Activated CD8-positive, alpha-beta T cell treated with anti-CD3 and anti-CD28 coated beads for 36 hours (primary cell): Measurements from ENCODE around the gene GTF3C5. TPM values are rescaled to one million over a fixed set of nuclear protein-coding genes. Genes with fewer than 3 reads are reported as not detected.

Source experiments
- ATAC-seq: fragments of 200-7000 bp; cut with Tn5 transposase; one replicate; pipeline ENCODE4 v1.10.0; 2021; ENCODE audit warnings: mild to moderate bottlenecking, moderate library complexity
- CTCF ChIA-PET: fragments of 350-600 bp; sonication (Branson Sonifier 250); formaldehyde crosslinking; loops from one replicate; lab custom pipeline; 2021; ENCODE audit warnings: antibody characterized with exemption; lab: Charles Lee
- POLR2A ChIA-PET: fragments of 350-600 bp; sonication (Branson Sonifier 250); formaldehyde crosslinking; loops from one replicate; lab custom pipeline; 2021; ENCODE audit warnings: antibody characterized with exemption; lab: Charles Lee
- DNase-seq: peaks from one replicate; pipeline ENCODE4 v3.0.0-alpha.2; 2020
- H3K27ac Mint-ChIP-seq: one replicate; pipeline ENCODE4 v1.8.0; 2021; ENCODE audit warnings: mild to moderate bottlenecking, mixed read lengths
- H3K27me3 Mint-ChIP-seq: one replicate; pipeline ENCODE4 v1.8.0; 2021; ENCODE audit warnings: mixed read lengths
- H3K36me3 Mint-ChIP-seq: one replicate; pipeline ENCODE4 v1.8.0; 2021; ENCODE audit warnings: low read depth, mixed read lengths
- H3K4me1 Mint-ChIP-seq: one replicate; pipeline ENCODE4 v1.8.0; 2021; ENCODE audit warnings: low read depth, mixed read lengths
- H3K4me3 Mint-ChIP-seq: one replicate; pipeline ENCODE4 v1.8.0; 2021; ENCODE audit warnings: mild to moderate bottlenecking, moderate library complexity, mixed read lengths
- H3K9me3 Mint-ChIP-seq: one replicate; pipeline ENCODE4 v1.8.0; 2021; ENCODE audit warnings: mixed read lengths
- intact Hi-C: fragments of 100-400 bp; cut with micrococcal nuclease; formaldehyde crosslinking; loops from one replicate; pipeline ENCODE4 v1.10.0; 2022
- total RNA-seq, 2 experiments: library from RNA; stranded (reverse); gene quantifications; one replicate each; pipeline ENCODE4 v1.2.3, GENCODE V29; 2021
- TF ChIP-seq, protein P1 (sequence below): fragments of 200-600 bp; IDR thresholded peaks from one replicate; pipeline ENCODE4 v1.8.0; 2022; ENCODE audit warnings: antibody characterized with exemption, mild to moderate bottlenecking

Gene GTF3C5
- total RNA-seq, 2 experiments from 2014 or later: 87.6 to 95.3 TPM

DNA sequence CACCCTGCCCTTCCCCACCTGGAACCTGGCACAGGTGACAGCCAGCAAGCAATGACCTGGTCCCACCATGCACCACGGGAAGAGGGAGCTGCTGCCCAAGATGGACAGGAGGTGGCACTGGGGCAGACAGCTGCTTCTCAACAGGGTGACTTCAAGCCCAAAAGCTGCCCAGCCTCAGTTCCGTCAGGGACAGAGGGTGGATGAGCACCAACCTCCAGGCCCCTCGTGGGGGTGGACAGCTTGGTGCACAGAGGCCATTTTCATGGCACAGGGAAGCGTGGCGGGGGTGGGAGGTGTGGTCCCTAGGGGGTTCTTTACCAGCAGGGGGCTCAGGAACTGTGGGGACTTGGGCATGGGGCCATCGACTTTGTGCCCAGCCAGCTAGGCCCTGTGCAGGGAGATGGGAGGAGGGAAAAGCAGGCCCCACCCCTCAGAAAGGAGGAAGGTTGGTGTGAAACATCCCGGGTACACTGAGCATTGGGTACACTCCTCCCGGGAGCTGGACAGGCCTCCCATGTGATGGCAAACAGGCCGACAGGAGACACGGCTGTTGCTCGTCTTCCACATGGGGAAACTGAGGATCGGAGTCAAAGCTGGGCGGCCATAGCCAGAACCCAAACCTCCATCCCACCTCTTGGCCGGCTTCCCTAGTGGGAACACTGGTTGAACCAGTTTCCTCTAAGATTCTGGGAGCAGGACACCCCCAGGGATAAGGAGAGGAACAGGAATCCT is 32.9 kb downstream of the GTF3C5 start:
- H3K27me3 Mint-ChIP-seq: no peaks in the 10 kb centered on the region
- H3K4me1 Mint-ChIP-seq: peaks cover 29% of the 10 kb centered on the region
- DNase-seq (no peak), ATAC-seq (no peak)
- intact Hi-C loops: no loop called here
- no peak overlapping the region for H3K27ac Mint-ChIP-seq
- no peaks in the 10 kb centered on the region for H3K9me3 Mint-ChIP-seq
- CTCF ChIA-PET: interaction anchor here (0.5 to 0.7 kb wide), 2 partner anchors 12 to 71 kb away, joined by 3 read pairs; no protein-coding TSS in a partner anchor
- TF ChIP-seq, protein P1, sequence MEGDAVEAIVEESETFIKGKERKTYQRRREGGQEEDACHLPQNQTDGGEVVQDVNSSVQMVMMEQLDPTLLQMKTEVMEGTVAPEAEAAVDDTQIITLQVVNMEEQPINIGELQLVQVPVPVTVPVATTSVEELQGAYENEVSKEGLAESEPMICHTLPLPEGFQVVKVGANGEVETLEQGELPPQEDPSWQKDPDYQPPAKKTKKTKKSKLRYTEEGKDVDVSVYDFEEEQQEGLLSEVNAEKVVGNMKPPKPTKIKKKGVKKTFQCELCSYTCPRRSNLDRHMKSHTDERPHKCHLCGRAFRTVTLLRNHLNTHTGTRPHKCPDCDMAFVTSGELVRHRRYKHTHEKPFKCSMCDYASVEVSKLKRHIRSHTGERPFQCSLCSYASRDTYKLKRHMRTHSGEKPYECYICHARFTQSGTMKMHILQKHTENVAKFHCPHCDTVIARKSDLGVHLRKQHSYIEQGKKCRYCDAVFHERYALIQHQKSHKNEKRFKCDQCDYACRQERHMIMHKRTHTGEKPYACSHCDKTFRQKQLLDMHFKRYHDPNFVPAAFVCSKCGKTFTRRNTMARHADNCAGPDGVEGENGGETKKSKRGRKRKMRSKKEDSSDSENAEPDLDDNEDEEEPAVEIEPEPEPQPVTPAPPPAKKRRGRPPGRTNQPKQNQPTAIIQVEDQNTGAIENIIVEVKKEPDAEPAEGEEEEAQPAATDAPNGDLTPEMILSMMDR: no peak
- H3K4me3 Mint-ChIP-seq: no peak overlapping the region
- H3K36me3 Mint-ChIP-seq: peaks cover 7% of the 10 kb centered on the region
- POLR2A ChIA-PET: interaction anchor here (0.5 to 1.4 kb wide), 3 partner anchors 13 to 119 kb away, joined by 3 read pairs; partner anchors contain the start of gene TSC1

DNA sequence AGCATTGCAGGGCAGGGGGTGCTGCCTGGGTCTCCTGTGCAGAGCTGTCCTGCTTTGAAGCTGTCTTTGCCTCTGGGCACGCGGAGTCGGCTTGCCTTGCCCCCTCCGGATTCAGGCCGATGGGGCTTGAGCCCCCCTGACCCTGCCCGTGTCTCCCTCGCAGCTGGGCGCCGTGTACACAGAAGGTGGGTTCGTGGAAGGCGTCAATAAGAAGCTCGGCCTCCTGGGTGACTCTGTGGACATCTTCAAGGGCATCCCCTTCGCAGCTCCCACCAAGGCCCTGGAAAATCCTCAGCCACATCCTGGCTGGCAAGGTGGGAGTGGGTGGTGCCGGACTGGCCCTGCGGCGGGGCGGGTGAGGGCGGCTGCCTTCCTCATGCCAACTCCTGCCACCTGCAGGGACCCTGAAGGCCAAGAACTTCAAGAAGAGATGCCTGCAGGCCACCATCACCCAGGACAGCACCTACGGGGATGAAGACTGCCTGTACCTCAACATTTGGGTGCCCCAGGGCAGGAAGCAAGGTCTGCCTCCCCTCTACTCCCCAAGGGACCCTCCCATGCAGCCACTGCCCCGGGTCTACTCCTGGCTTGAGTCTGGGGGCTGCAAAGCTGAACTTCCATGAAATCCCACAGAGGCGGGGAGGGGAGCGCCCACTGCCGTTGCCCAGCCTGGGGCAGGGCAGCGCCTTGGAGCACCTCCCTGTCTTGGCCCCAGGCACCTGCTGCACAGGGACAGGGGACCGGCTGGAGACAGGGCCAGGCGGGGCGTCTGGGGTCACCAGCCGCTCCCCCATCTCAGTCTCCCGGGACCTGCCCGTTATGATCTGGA is 33.7 kb downstream of the GTF3C5 start:
- ATAC-seq (no peak), DNase-seq (no peak)
- POLR2A ChIA-PET: interaction anchor here (1.0 to 1.4 kb wide), 2 partner anchors 13 to 45 kb away, joined by 3 read pairs; no protein-coding TSS in a partner anchor
- Mint-ChIP-seq H3K4me1 (peaks cover 21% of the 10 kb centered on the region), H3K27ac (no peak overlapping the region), H3K27me3 (no peaks in the 10 kb centered on the region), H3K4me3 (no peak overlapping the region), H3K36me3 (no peaks in the 10 kb centered on the region), H3K9me3 (no peaks in the 10 kb centered on the region)
- TF ChIP-seq, protein P1: no peak
- CTCF ChIA-PET: interaction anchor here (0.7 to 1.0 kb wide), 2 partner anchors 11 to 79 kb away, joined by 3 read pairs; no protein-coding TSS in a partner anchor
- intact Hi-C loops: no loop called here

DNA sequence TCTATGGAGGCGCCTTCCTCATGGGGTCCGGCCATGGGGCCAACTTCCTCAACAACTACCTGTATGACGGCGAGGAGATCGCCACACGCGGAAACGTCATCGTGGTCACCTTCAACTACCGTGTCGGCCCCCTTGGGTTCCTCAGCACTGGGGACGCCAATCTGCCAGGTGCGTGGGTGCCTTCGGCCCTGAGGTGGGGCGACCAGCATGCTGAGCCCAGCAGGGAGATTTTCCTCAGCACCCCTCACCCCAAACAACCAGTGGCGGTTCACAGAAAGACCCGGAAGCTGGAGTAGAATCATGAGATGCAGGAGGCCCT is 34.2 kb downstream of the GTF3C5 start:
- TF ChIP-seq, protein P1: no peak
- no peak for ATAC-seq
- intact Hi-C loops: no loop called here
- Mint-ChIP-seq H3K27ac (no peak overlapping the region), H3K4me3 (no peak overlapping the region), H3K9me3 (no peaks in the 10 kb centered on the region), H3K36me3 (no peaks in the 10 kb centered on the region), H3K4me1 (peaks cover 17% of the 10 kb centered on the region), H3K27me3 (no peaks in the 10 kb centered on the region)
- CTCF ChIA-PET: interaction anchor here (1.0 kb wide), 1 partner anchor 79 kb away, joined by 3 read pairs; no protein-coding TSS in a partner anchor
- no peak for DNase-seq
- POLR2A ChIA-PET: no interaction called here

GRCh38 chr9:133066181-133066983 is 35.6 kb downstream of the GTF3C5 start:
- ChIA-PET POLR2A (no interaction called here), CTCF (interaction anchor here (1.0 kb wide), 1 partner anchor 35 kb away, joined by 3 read pairs; no protein-coding TSS in a partner anchor)
- intact Hi-C loops: no loop called here
- no peak overlapping the region for H3K4me3 Mint-ChIP-seq
- H3K9me3 Mint-ChIP-seq: no peaks in the 10 kb centered on the region
- no peaks in the 10 kb centered on the region for H3K36me3 Mint-ChIP-seq
- no peaks in the 10 kb centered on the region for H3K27me3 Mint-ChIP-seq
- ATAC-seq (no peak), DNase-seq (no peak)
- TF ChIP-seq, protein P1: no peak
- H3K4me1 Mint-ChIP-seq: peaks cover 5% of the 10 kb centered on the region
- no peak overlapping the region for H3K27ac Mint-ChIP-seq
